HCT116 (cell line): ENCODE results near the gene CATSPERZ. TPM values are rescaled to one million over a fixed set of nuclear protein-coding genes. Genes with fewer than 3 reads are reported as not detected.
A peak's percentile ranks its signal among the peaks of the same experiment; 100 is the strongest.

Experiments used
- ATAC-seq: fragments of 200-7000 bp; cut with Tn5 transposase; 2 replicates; pipeline ENCODE4 v1.9.1; 2020; ENCODE audit warnings: mild to moderate bottlenecking, moderate library complexity
- BruUV-seq: library from RNA; stranded (reverse); fragments of 400-500 nt; replicated peaks from 2 replicates; lab custom pipeline; 2021; lab: Mats Ljungman, UMichigan
- CTCF ChIA-PET: fragments of 300-600 bp; sonication (Branson Sonifier 250); formaldehyde crosslinking; loops from one replicate; lab custom pipeline; 2021; ENCODE audit warnings: antibody characterized with exemption; lab: Charles Lee
- POLR2A ChIA-PET: fragments of 300-600, 350-600 bp; sonication (Branson Sonifier 250); formaldehyde crosslinking; loops from one replicate; lab custom pipeline; 2021; ENCODE audit warnings: antibody characterized with exemption; lab: Charles Lee
- RAD21 ChIA-PET, 2 experiments: fragments of 300-600 bp; sonication (Branson Sonifier 250); formaldehyde crosslinking; loops; one replicate each; lab custom pipeline; 2023; ENCODE audit warnings: low total read pairs in 2 of 2; ENCODE audit not compliant: uncharacterized antibody in 2 of 2, unreplicated experiment in 2 of 2, low non-redundant PET in 1 of 2; lab: Charles Lee
- DNase-seq: peaks from one replicate; pipeline ENCODE4 v3.0.0-alpha.2; 2010; ENCODE audit warnings: low read depth, low spot score
- H2AFZ ChIP-seq: fragments of 200-600 bp; shearing (Covaris generic), sonication (generic); 2 replicates; pipeline ENCODE4 v1.6.1; 2017; ENCODE audit warnings: low read depth, mixed run types, mixed read lengths, antibody characterized with exemption, low read length; ENCODE audit not compliant: poor library complexity, severe bottlenecking
- H3K27ac ChIP-seq: 2 replicates; pipeline ENCODE4 v1.5.1; 2012; ENCODE audit warnings: low read depth, low read length
- H3K27me3 ChIP-seq: fragments of 200-600 bp; sonication (generic); 2 replicates; pipeline ENCODE4 v1.6.1; 2016; ENCODE audit warnings: mixed run types, low read length, mixed read lengths; ENCODE audit not compliant: insufficient read depth
- H3K36me3 ChIP-seq, 2 experiments: fragments of 200-500 bp in 1 of 2; fragments of 200-600 bp in 1 of 2; sonication (Bioruptor generic) in 1 of 2; sonication (generic) in 1 of 2; 2 replicates each; pipeline versions ENCODE4 v1.5.1 to v1.6.1; 2014 to 2016; ENCODE audit warnings: low read length in 2 of 2, inconsistent platforms in 1 of 2, mixed read lengths in 1 of 2, mixed run types in 1 of 2; ENCODE audit not compliant: insufficient read depth in 2 of 2, control insufficient read depth in 1 of 2
- H3K4me1 ChIP-seq, 2 experiments: fragments of 200-600 bp in 1 of 2; sonication (generic) in 1 of 2; 2 replicates each; pipeline versions ENCODE4 v1.5.1 to v1.6.1; 2012 to 2017; ENCODE audit warnings: low read length in 2 of 2, inconsistent platforms in 1 of 2, mild to moderate bottlenecking in 1 of 2, mixed read lengths in 1 of 2, mixed run types in 1 of 2, moderate library complexity in 1 of 2; ENCODE audit not compliant: insufficient read depth in 2 of 2, control insufficient read depth in 1 of 2
- H3K4me2 ChIP-seq: fragments of 200-600 bp; sonication (generic); 2 replicates; pipeline ENCODE4 v1.6.1; 2017; ENCODE audit warnings: mixed run types, low read length, mixed read lengths
- H3K4me3 ChIP-seq, 2 experiments: fragments of 200-600 bp in 1 of 2; sonication (generic) in 1 of 2; replicated peaks in 1 of 2; 2 replicates each; pipeline ENCODE4 v1.5.1; 2011 to 2016; ENCODE audit warnings: low read length in 2 of 2, control low read depth in 1 of 2, low read depth in 1 of 2, mild to moderate bottlenecking in 1 of 2, mixed read lengths in 1 of 2, mixed run types in 1 of 2
- H3K79me2 ChIP-seq: fragments of 200-600 bp; sonication (generic); 2 replicates; pipeline ENCODE4 v1.6.1; 2017; ENCODE audit warnings: mild to moderate bottlenecking, mixed run types, low read length, moderate library complexity, mixed read lengths; ENCODE audit not compliant: insufficient read depth
- H3K9ac ChIP-seq: fragments of 200-600 bp; sonication (generic); 2 replicates; pipeline ENCODE4 v1.6.1; 2016; ENCODE audit warnings: low read length, mixed read lengths
- H3K9me2 ChIP-seq: fragments of 200-600 bp; sonication (generic), shearing (Covaris generic); 2 replicates; pipeline ENCODE4 v1.6.1; 2017; ENCODE audit warnings: mixed run types, mild to moderate bottlenecking, moderate library complexity; ENCODE audit not compliant: insufficient read depth
- H3K9me3 ChIP-seq, 2 experiments: fragments of 200-500 bp in 1 of 2; fragments of 200-600 bp in 1 of 2; sonication (Bioruptor generic) in 1 of 2; sonication (generic) in 1 of 2; 2 replicates each; pipeline ENCODE4 v1.6.1; 2014 to 2017; ENCODE audit warnings: low read length in 2 of 2, mixed read lengths in 2 of 2, inconsistent platforms in 1 of 2, low read depth in 1 of 2, mild to moderate bottlenecking in 1 of 2, mixed run types in 1 of 2, moderate library complexity in 1 of 2; ENCODE audit not compliant: control insufficient read depth in 1 of 2, insufficient read depth in 1 of 2
- H4K20me1 ChIP-seq: fragments of 200-600 bp; sonication (generic), shearing (Covaris generic); 2 replicates; pipeline ENCODE4 v1.6.1; 2017; ENCODE audit warnings: mixed run types, mild to moderate bottlenecking, moderate library complexity; ENCODE audit not compliant: insufficient read depth
- CEBPB ChIP-seq: IDR thresholded peaks from 2 replicates; pipeline ENCODE4 v1.6.1; 2012; ENCODE audit warnings: low read depth
- EGR1 ChIP-seq: IDR thresholded peaks from 2 replicates; pipeline ENCODE4 v1.6.1; 2012; ENCODE audit warnings: low read depth
- ELF1 ChIP-seq: IDR thresholded peaks from 2 replicates; pipeline ENCODE4 v1.6.1; 2012; ENCODE audit warnings: low read depth, borderline replicate concordance
- EZH2 ChIP-seq: fragments of 200-600 bp; sonication (generic); IDR thresholded peaks from 2 replicates; pipeline ENCODE4 v1.6.1; 2017; ENCODE audit warnings: antibody characterized with exemption, mixed run types
- EZH2phosphoT487 ChIP-seq: fragments of 200-600 bp; IDR thresholded peaks from 2 replicates; pipeline ENCODE4 v1.6.1; 2018; ENCODE audit warnings: antibody characterized with exemption, borderline replicate concordance
- FOSL1 ChIP-seq: IDR thresholded peaks from 2 replicates; pipeline ENCODE4 v1.6.1; 2012; ENCODE audit warnings: low read depth
- JUND ChIP-seq: IDR thresholded peaks from 2 replicates; pipeline ENCODE4 v1.6.1; 2012
- MAX ChIP-seq: IDR thresholded peaks from 2 replicates; pipeline ENCODE4 v1.6.1; 2012
- POLR2A ChIP-seq: IDR thresholded peaks from 2 replicates; pipeline ENCODE4 v1.7.0; 2011; ENCODE audit warnings: borderline replicate concordance; ENCODE audit not compliant: insufficient read depth, insufficient read length; ENCODE audit errors: extremely low read depth
- POLR2AphosphoS5 ChIP-seq: IDR thresholded peaks from 2 replicates; pipeline ENCODE4 v1.6.1; 2011; ENCODE audit warnings: mild to moderate bottlenecking, low read depth, low read length, moderate library complexity
- RAD21 ChIP-seq: IDR thresholded peaks from 2 replicates; pipeline ENCODE4 v1.6.1; 2012; ENCODE audit warnings: low read depth, mild to moderate bottlenecking
- SIN3A ChIP-seq: IDR thresholded peaks from 2 replicates; pipeline ENCODE4 v1.6.1; 2012; ENCODE audit warnings: low read depth
- SP1 ChIP-seq: IDR thresholded peaks from 2 replicates; pipeline ENCODE4 v1.6.1; 2012; ENCODE audit warnings: low read depth
- TCF7L2 ChIP-seq: IDR thresholded peaks from 2 replicates; pipeline ENCODE4 v1.7.0; 2011; ENCODE audit warnings: borderline replicate concordance, inconsistent platforms; ENCODE audit not compliant: insufficient read depth, insufficient read length; ENCODE audit errors: extremely low read depth
- YY1 ChIP-seq: IDR thresholded peaks from 2 replicates; pipeline ENCODE4 v1.6.1; 2011; ENCODE audit warnings: low read length, low read depth, moderate library complexity, mild to moderate bottlenecking; ENCODE audit not compliant: insufficient replicate concordance; ENCODE audit errors: extremely low read depth
- ZFX ChIP-seq: fragments of 450-650 bp; IDR thresholded peaks from 2 replicates; pipeline ENCODE4 v1.6.1; 2017
- ZNF274 ChIP-seq: fragments of 200-500 bp; sonication (Bioruptor generic); IDR thresholded peaks from 2 replicates; pipeline ENCODE4 v1.6.1; 2014; ENCODE audit warnings: mild to moderate bottlenecking, low read depth, low read length, inconsistent platforms
- intact Hi-C: fragments of 100-400 bp; cut with micrococcal nuclease; formaldehyde crosslinking; loops from 2 replicates; pipeline ENCODE4 v1.10.0; 2022
- total RNA-seq: library from RNA; stranded (reverse); gene quantifications from one replicate; pipeline ENCODE4 v1.2.1, GENCODE V29; 2021; ENCODE audit not compliant: unreplicated experiment
- TF ChIP-seq, protein P1 (sequence below): IDR thresholded peaks from 2 replicates; pipeline ENCODE4 v1.6.1; 2012; ENCODE audit warnings: low read depth
- TF ChIP-seq, protein P2 (sequence below): IDR thresholded peaks from 2 replicates; pipeline ENCODE4 v1.6.1; 2011; ENCODE audit warnings: mild to moderate bottlenecking, low read length, moderate library complexity; ENCODE audit not compliant: insufficient replicate concordance; ENCODE audit errors: extremely low read depth

CATSPERZ gene
- total RNA-seq, 1 experiment from 2014 or later = 1.7 TPM

DNA sequence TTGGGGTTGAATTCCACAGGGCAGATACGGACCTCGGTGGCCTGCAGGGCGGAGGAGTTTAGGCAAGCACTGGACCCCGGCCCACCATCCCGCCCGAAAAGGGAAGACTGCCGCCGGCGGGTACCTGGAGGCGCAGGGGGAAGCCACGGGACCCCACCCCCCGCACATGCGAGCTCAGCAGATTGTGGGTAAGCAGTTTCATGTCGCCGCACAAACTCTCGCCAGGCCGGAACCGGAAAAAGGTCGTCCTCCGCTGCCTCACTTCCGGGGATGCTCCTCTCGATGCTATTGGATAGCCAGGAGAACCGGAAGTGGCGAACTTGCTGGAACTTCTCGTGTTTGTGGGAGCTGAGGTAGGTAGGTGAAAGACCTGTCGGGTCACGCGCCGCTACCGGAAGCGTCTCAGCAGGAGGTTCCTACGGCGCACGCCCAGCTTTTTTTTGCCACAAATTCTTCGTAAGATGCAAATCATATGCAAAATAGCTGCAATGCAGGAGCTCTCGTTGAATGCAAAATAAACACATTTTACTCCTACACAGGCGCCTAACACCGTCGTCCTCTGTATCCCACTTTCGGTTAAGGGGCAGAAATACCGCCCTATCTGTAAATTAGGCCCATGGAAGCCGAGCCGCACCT, 17.3 kb downstream of the CATSPERZ start, which contains the start of gene TRMT112:
Gene TRMT112 (minus strand): TSS at position 235 of the 636 bp plus-strand sequence. CDS start 33 bp downstream, at position 202.
- DNase-seq (peak; percentile 99), ATAC-seq (peak; percentile 76)
- peaks cover 7 to 23% of the 10 kb centered on the region in 2 experiments; a peak in 2 of 4 replicates for H3K36me3 ChIP-seq
- no peaks in the 10 kb centered on the region for H3K9me3 ChIP-seq
- no peaks in the 10 kb centered on the region for H4K20me1 ChIP-seq
- peak within 1 kb of the TSS; percentile 80 to 84 for H3K4me3 ChIP-seq
- no peaks in the 10 kb centered on the region for H3K27me3 ChIP-seq
- no TSS peak for BruUV-seq
- ChIA-PET POLR2A (interaction anchor here (0.6 to 3.0 kb wide), 26 partner anchors 10 to 1768 kb away, joined by 3 to 77 read pairs (median 6); partner anchors contain the start of genes CATSPERZ, ESRRA, FKBP2 and PLCB3), CTCF (interaction anchor here (0.6 to 3.7 kb wide), 23 partner anchors 11 to 515 kb away, joined by 3 to 92 read pairs (median 5); partner anchors contain the start of genes BAD, ESRRA and FKBP2), RAD21 (interaction anchor here (0.6 to 2.6 kb wide), 14 partner anchors 12 to 132 kb away, joined by 3 to 29 read pairs (median 4); partner anchors contain the start of gene ESRRA (in 2 of the 2))
- peaks cover 37% of the 10 kb centered on the region for H3K79me2 ChIP-seq
- intact Hi-C loops = loop anchor here (1.0 kb wide), 3 partner anchors 14 to 42 kb away; partner anchors contain the start of gene RPS6KA4
- peaks cover 22 to 56% of the 10 kb centered on the region in 2 experiments for H3K4me1 ChIP-seq
- H2AFZ ChIP-seq = no peak within 1 kb of the TSS
- peak within 1 kb of the TSS; percentile 77 for H3K4me2 ChIP-seq
- H3K9ac ChIP-seq = peak within 1 kb of the TSS; percentile 89
- H3K27ac ChIP-seq = peak within 1 kb of the TSS; percentile 83
- no peaks in the 10 kb centered on the region for H3K9me2 ChIP-seq
- TF ChIP-seq EZH2phosphoT487 (no peak), EZH2 (no peak), ZNF274 (no peak), MAX (no peak), SIN3A (no peak), SP1 (no peak), EGR1 (no peak), POLR2A (peak; percentile 70), TCF7L2 (peak; percentile 83), POLR2AphosphoS5 (peak; percentile 83), RAD21 (no peak), CEBPB (no peak), JUND (no peak), ZFX (no peak; the same call in 1 of the 2 replicates), ELF1 (no peak), FOSL1 (no peak), YY1 (peak; percentile 32)
- TF ChIP-seq, protein P1, sequence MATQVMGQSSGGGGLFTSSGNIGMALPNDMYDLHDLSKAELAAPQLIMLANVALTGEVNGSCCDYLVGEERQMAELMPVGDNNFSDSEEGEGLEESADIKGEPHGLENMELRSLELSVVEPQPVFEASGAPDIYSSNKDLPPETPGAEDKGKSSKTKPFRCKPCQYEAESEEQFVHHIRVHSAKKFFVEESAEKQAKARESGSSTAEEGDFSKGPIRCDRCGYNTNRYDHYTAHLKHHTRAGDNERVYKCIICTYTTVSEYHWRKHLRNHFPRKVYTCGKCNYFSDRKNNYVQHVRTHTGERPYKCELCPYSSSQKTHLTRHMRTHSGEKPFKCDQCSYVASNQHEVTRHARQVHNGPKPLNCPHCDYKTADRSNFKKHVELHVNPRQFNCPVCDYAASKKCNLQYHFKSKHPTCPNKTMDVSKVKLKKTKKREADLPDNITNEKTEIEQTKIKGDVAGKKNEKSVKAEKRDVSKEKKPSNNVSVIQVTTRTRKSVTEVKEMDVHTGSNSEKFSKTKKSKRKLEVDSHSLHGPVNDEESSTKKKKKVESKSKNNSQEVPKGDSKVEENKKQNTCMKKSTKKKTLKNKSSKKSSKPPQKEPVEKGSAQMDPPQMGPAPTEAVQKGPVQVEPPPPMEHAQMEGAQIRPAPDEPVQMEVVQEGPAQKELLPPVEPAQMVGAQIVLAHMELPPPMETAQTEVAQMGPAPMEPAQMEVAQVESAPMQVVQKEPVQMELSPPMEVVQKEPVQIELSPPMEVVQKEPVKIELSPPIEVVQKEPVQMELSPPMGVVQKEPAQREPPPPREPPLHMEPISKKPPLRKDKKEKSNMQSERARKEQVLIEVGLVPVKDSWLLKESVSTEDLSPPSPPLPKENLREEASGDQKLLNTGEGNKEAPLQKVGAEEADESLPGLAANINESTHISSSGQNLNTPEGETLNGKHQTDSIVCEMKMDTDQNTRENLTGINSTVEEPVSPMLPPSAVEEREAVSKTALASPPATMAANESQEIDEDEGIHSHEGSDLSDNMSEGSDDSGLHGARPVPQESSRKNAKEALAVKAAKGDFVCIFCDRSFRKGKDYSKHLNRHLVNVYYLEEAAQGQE = no peak
- TF ChIP-seq, protein P2, sequence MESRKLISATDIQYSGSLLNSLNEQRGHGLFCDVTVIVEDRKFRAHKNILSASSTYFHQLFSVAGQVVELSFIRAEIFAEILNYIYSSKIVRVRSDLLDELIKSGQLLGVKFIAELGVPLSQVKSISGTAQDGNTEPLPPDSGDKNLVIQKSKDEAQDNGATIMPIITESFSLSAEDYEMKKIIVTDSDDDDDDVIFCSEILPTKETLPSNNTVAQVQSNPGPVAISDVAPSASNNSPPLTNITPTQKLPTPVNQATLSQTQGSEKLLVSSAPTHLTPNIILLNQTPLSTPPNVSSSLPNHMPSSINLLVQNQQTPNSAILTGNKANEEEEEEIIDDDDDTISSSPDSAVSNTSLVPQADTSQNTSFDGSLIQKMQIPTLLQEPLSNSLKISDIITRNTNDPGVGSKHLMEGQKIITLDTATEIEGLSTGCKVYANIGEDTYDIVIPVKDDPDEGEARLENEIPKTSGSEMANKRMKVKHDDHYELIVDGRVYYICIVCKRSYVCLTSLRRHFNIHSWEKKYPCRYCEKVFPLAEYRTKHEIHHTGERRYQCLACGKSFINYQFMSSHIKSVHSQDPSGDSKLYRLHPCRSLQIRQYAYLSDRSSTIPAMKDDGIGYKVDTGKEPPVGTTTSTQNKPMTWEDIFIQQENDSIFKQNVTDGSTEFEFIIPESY = peak; percentile 52
